Fibroblast of lung (primary cell): Measurements from ENCODE around the gene ZNF765. TPM values are rescaled to one million over a fixed set of nuclear protein-coding genes. Genes with fewer than 3 reads are reported as not detected.
"Not testable (repeated sequence)": the region's sequence is repeated elsewhere in the genome, so short reads cannot be mapped to it uniquely, and the experiment has no call there.

Experiments used
- DNase-seq, 2 donors: peaks; one replicate each; pipeline versions ENCODE4 v3.0.0 to v3.0.0-alpha.2; 2010; ENCODE audit warnings: low read depth in 2 of 2
- H2AFZ ChIP-seq: 2 replicates; pipeline ENCODE4 v1.5.1; 2012; ENCODE audit warnings: low read length, control low read depth, inconsistent platforms
- H3K27ac ChIP-seq: 2 replicates; pipeline ENCODE4 v1.5.1; 2011; ENCODE audit warnings: low read length, control low read depth; ENCODE audit not compliant: insufficient read depth
- H3K27me3 ChIP-seq: 2 replicates; pipeline ENCODE4 v1.5.1; 2011; ENCODE audit warnings: mild to moderate bottlenecking, low read length; ENCODE audit not compliant: control insufficient read depth, insufficient read depth
- H3K36me3 ChIP-seq: 2 replicates; pipeline ENCODE4 v1.5.1; 2011; ENCODE audit warnings: low read length; ENCODE audit not compliant: control insufficient read depth, insufficient read depth
- H3K4me1 ChIP-seq: 2 replicates; pipeline ENCODE4 v1.5.1; 2011; ENCODE audit warnings: low read length; ENCODE audit not compliant: control insufficient read depth, insufficient read depth; ENCODE audit errors: extremely low read depth
- H3K4me2 ChIP-seq: 2 replicates; pipeline ENCODE4 v1.5.1; 2011; ENCODE audit warnings: low read length, control low read depth; ENCODE audit not compliant: insufficient read depth; ENCODE audit errors: extremely low read depth
- H3K4me3 ChIP-seq, 4 experiments: fragments of 200-600 bp in 1 of 4; sonication (generic) in 1 of 4; replicated peaks in 1 of 4; 2 replicates each; pipeline ENCODE4 v1.5.1; 2011 to 2016; ENCODE audit warnings: low read length in 4 of 4, low read depth in 3 of 4, mild to moderate bottlenecking in 3 of 4, control low read depth in 2 of 4, inconsistent platforms in 1 of 4, mixed read lengths in 1 of 4; ENCODE audit not compliant: insufficient read depth in 1 of 4; ENCODE audit errors: control extremely low read depth in 1 of 4
- H3K79me2 ChIP-seq: 2 replicates; pipeline ENCODE4 v1.5.1; 2012; ENCODE audit warnings: mild to moderate bottlenecking, low read length, inconsistent platforms; ENCODE audit not compliant: control insufficient read depth, insufficient read depth
- H3K9ac ChIP-seq: 2 replicates; pipeline ENCODE4 v1.5.1; 2011; ENCODE audit warnings: mild to moderate bottlenecking, low read length, control low read depth; ENCODE audit not compliant: insufficient read depth
- H3K9me3 ChIP-seq: 2 replicates; pipeline ENCODE4 v1.5.1; 2012; ENCODE audit warnings: low read depth, low read length; ENCODE audit not compliant: control insufficient read depth, insufficient read depth
- H4K20me1 ChIP-seq: 2 replicates; pipeline ENCODE4 v1.5.1; 2011; ENCODE audit warnings: low read length; ENCODE audit not compliant: control insufficient read depth, insufficient read depth; ENCODE audit errors: extremely low read depth
- EZH2 ChIP-seq: IDR thresholded peaks from 2 replicates; pipeline ENCODE4 v1.5.1; 2012; ENCODE audit warnings: low read length, control low read depth, mild to moderate bottlenecking; ENCODE audit errors: missing control alignments
- polyA plus RNA-seq, 2 donors: library from polyadenylated mRNA; depleted of rRNA in 1 of 2; stranded (reverse) in 1 of 2; unstranded in 1 of 2; fragments of >200 nt; gene quantifications; 2 replicates each; pipeline ENCODE4 v1.2.1, GENCODE V29; 2011 to 2012; ENCODE audit warnings: missing spikeins in 1 of 2
- total RNA-seq: library from RNA; depleted of rRNA; stranded (reverse); fragments of >200 nt; gene quantifications from 2 replicates; pipeline ENCODE4 v1.2.1, GENCODE V29; 2014
- TF ChIP-seq, protein P1 (sequence below), 2 donors: IDR thresholded peaks in 1 of 2; conservative IDR thresholded peaks in 1 of 2; 1 replicate in 1 of 2; 2 replicates in 1 of 2; pipeline ENCODE4 v1.5.1; 2011 to 2012; ENCODE audit warnings: low read length in 2 of 2, control low read depth in 1 of 2, inconsistent platforms in 1 of 2, low read depth in 1 of 2, mild to moderate bottlenecking in 1 of 2

Gene ZNF765
- total and polyA plus RNA-seq, 2 donors (not counting 1 experiment from before 2014, with no cell fraction given) = 5.3 to 14.7 TPM

DNA sequence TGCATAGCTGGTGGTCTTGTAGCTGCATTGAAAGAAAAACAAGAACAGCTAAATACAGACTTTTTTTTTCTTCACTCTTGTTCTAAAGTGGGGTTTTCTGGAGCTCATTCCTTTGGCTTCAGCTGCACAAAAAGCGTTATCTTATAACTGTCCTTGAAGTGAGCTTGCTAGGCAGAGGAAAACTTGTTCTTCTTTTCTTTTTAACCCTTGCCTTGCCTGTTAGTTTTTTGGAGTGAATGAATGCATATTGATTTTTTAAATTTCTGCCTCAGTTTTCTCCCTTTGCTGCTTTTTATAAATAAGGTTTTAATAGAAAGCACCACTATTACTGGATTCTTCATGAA is 1.5 kb downstream of the ZNF765 start:
- DNase-seq = no peak
- H3K4me3 ChIP-seq = peak overlapping the region in 3 of 4 experiments; percentile 15 to 82 (median 81)
- H4K20me1 ChIP-seq = no peaks in the 10 kb centered on the region
- no peak overlapping the region for H3K4me2 ChIP-seq
- H2AFZ ChIP-seq = no peak overlapping the region
- no peaks in the 10 kb centered on the region for H3K4me1 ChIP-seq
- no peaks in the 10 kb centered on the region for H3K9me3 ChIP-seq
- no peak overlapping the region for H3K27ac ChIP-seq
- no peak overlapping the region for H3K9ac ChIP-seq
- H3K27me3 ChIP-seq = no peaks in the 10 kb centered on the region
- no peak for TF ChIP-seq EZH2
- TF ChIP-seq, protein P1, sequence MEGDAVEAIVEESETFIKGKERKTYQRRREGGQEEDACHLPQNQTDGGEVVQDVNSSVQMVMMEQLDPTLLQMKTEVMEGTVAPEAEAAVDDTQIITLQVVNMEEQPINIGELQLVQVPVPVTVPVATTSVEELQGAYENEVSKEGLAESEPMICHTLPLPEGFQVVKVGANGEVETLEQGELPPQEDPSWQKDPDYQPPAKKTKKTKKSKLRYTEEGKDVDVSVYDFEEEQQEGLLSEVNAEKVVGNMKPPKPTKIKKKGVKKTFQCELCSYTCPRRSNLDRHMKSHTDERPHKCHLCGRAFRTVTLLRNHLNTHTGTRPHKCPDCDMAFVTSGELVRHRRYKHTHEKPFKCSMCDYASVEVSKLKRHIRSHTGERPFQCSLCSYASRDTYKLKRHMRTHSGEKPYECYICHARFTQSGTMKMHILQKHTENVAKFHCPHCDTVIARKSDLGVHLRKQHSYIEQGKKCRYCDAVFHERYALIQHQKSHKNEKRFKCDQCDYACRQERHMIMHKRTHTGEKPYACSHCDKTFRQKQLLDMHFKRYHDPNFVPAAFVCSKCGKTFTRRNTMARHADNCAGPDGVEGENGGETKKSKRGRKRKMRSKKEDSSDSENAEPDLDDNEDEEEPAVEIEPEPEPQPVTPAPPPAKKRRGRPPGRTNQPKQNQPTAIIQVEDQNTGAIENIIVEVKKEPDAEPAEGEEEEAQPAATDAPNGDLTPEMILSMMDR (conservative IDR thresholded peaks at IDR 0.05 in 1 of 2, IDR thresholded peaks at IDR 0.05 in 1 of 2; ENCODE audit: low read depth in 1 of 2, low read length in 2 of 2) = no peak
- peaks cover 4% of the 10 kb centered on the region for H3K36me3 ChIP-seq
- no peaks in the 10 kb centered on the region for H3K79me2 ChIP-seq

DNA sequence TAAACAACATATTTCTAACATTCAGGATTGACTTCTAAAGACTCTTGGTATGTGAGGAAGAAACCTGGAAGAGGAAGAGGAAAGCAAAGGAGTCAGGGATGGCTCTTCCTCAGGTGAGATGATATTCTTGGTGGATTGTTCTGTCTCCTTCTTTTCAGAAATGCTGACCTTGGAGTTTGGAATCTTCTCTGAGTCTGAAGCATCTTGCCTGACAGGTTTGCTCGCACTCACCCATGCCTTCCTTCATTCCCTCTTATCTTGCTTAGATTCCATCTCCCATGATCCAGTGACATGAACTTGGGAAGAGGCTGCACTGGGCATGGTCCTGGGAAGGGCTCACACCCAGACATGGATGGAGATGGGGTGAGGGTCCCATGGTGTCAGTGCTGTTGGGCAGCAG is 3.0 kb downstream of the ZNF765 start:
- not testable (repeated sequence) for H3K27ac ChIP-seq, H3K36me3 ChIP-seq, H3K79me2 ChIP-seq, H3K9me3 ChIP-seq, H3K27me3 ChIP-seq, H3K9ac ChIP-seq, H3K4me2 ChIP-seq, H4K20me1 ChIP-seq, H3K4me3 ChIP-seq, H2AFZ ChIP-seq, H3K4me1 ChIP-seq, DNase-seq

DNA sequence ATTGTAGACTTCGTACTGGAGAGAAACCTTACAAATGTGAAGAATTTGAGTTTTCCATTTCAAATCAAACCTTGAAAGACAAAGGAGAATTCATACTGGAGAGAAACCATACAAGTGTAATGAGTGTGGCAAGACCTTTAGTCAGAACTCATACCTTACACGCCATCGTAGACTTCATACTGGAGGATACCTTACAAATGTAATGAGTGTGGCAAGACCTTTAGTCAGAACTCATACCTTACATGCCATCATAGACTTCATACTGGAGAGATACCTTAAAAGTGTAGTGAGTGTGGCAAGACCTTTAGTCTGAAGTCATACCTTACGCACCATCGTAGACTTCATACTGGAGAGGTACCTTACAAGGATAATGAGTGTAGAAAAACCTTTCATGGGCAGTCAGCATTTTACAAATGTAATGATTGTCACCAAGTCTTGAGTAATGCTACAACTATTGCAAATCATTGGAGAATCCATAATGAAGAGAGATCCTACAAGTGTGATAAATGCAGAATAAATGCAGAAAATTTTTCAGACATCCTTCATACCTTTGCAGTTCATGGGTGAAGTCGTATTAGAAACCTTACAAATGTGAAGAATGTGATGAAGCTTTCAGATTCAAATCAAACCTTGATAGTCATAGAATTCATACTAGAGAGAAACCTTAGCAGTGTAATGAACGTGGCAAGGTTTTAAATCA is 14.7 kb downstream of the ZNF765 start:
- Histone ChIP-seq H3K36me3 (peaks cover 1% of the 10 kb centered on the region), H2AFZ (no peak overlapping the region), H4K20me1 (no peaks in the 10 kb centered on the region), H3K9me3 (peaks cover 7% of the 10 kb centered on the region), H3K79me2 (no peaks in the 10 kb centered on the region), H3K27me3 (no peaks in the 10 kb centered on the region), H3K27ac (no peak overlapping the region), H3K9ac (no peak overlapping the region), H3K4me2 (no peak overlapping the region), H3K4me3 (no peak overlapping the region), H3K4me1 (no peaks in the 10 kb centered on the region)
- no peak for DNase-seq
- no peak for TF ChIP-seq EZH2
- TF ChIP-seq, protein P1 (conservative IDR thresholded peaks at IDR 0.05 in 1 of 2, IDR thresholded peaks at IDR 0.05 in 1 of 2; ENCODE audit: low read depth in 1 of 2, low read length in 2 of 2) = no peak

DNA sequence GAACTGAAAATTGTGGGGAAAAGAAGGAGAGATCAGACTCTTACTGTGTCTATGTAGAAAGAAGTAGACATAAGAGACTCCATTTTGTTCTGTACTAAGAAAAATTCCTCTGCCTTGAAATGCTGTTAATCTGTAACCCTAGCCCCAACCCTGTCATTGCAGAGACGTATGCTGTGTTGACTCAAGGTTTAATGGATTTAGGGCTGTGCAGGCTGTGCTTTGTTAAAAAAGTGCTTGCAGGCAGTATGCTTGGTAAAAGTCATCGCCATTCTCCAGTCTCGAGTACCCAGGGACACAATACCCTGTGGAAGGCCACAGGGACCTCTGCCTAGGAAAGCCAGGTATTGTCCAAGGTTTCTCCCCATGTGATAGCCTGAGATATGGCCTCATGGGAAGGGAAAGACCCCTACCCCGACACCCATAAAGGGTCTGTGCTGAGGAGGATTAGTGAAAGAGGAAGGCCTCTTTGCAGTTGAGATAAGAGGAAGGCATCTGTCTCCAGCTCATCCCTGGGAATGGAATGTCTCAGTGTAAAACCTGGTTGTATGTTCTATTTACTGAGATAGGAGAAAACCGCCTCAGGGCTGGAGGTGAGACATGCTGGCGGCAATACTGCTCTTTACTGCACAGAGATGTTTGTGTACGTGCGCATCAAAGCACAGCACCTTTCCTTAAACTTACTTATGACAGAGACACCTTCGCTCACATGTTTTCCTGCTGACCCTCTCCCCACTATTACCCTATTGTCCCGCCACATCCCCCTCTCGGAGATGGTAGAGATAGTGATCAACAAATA is 25.8 kb downstream of the ZNF765 start:
- H3K27ac ChIP-seq, H3K9ac ChIP-seq, H3K4me1 ChIP-seq, H3K79me2 ChIP-seq, H4K20me1 ChIP-seq, H3K4me3 ChIP-seq, H3K27me3 ChIP-seq, H3K9me3 ChIP-seq, H3K4me2 ChIP-seq, H3K36me3 ChIP-seq, DNase-seq, H2AFZ ChIP-seq: not testable (repeated sequence)
